ENCODE results near the gene PLA2G4A.

GRCh38 chr1:187018291-187018690 is 189.5 kb downstream of the PLA2G4A start:
- TF ChIP-seq CTCF (IDR thresholded peaks at IDR 0.05): no peak
- TF ChIP-seq POLR2AphosphoS5 (IDR thresholded peaks at IDR 0.05): no peak
- TF ChIP-seq EP300 (IDR thresholded peaks at IDR 0.05): no peak
- no peak for TF ChIP-seq POLR2A (IDR thresholded peaks at IDR 0.05)

Data from sigmoid colon (tissue), 4 donors.